ENCODE results near the gene IMP4. TPM values are rescaled to one million over a fixed set of nuclear protein-coding genes. Genes with fewer than 3 reads are reported as not detected.

IMP4 gene
- total RNA-seq, 4 donors from 2014 or later = 69.2 to 112 (median 91.2) TPM

GRCh38 chr2:130344578-130344977 is 1.9 kb downstream of the IMP4 start:
- WGBS, 2 donors = 90 to 100% methylated on average over 1 to 2 of the region's 4 CpGs
- peaks cover 18 to 67% (median 34%) of the 10 kb centered on the region in 3 donors for H3K36me3 ChIP-seq
- no peak overlapping the region for H3K4me3 ChIP-seq
- intact Hi-C loops (cut with DNase I) = loop anchor here (5.0 kb wide), 1 partner anchor 162 kb away; the partner anchor contains the start of genes MZT2B and SMPD4
- DNase-seq = no peak
- TF ChIP-seq POLR2A (IDR thresholded peaks at IDR 0.05) (no peak), CTCF (IDR thresholded peaks at IDR 0.05) (no peak)
- H3K9me3 ChIP-seq = no peaks in the 10 kb centered on the region
- no peaks in the 10 kb centered on the region for H3K27me3 ChIP-seq
- H3K4me1 ChIP-seq = peaks cover 20 to 36% (median 21%) of the 10 kb centered on the region in 3 donors
- no peak overlapping the region for H3K27ac ChIP-seq

GRCh38 chr2:130345091-130345490 is 2.4 kb downstream of the IMP4 start:
- intact Hi-C loops (cut with DNase I) = no loop called here
- no peak overlapping the region for H3K4me3 ChIP-seq

DNA sequence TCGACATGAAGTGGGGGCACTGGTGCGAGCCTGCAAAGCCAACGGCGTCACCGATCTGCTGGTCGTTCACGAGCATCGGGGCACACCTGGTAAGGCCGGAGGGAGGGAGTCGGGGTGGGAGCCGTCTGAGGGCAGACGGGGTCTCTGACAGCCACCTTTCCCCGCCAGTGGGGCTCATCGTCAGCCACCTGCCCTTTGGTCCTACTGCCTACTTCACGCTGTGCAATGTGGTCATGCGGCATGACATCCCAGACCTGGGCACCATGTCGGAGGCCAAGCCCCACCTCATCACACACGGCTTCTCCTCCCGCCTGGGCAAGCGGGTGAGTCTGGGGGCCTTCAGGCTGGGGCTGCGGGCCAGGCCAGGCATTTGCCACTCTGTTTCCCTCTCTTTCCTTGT is 2.9 kb downstream of the IMP4 start:
- DNase-seq = no peak
- Histone ChIP-seq H3K4me3 (no peak overlapping the region), H3K9me3 (no peaks in the 10 kb centered on the region), H3K27me3 (no peaks in the 10 kb centered on the region), H3K4me1 (peaks cover 20 to 28% (median 21%) of the 10 kb centered on the region in 3 donors), H3K27ac (no peak overlapping the region), H3K36me3 (peaks cover 18 to 57% (median 34%) of the 10 kb centered on the region in 3 donors)
- intact Hi-C loops (cut with DNase I) = no loop called here
- TF ChIP-seq POLR2A (IDR thresholded peaks at IDR 0.05) (no peak), CTCF (IDR thresholded peaks at IDR 0.05) (no peak)
- 95 to 96% methylated on average over 9 to 20 of the region's 21 CpGs for WGBS, 2 donors

More at GRCh38 chr2:130345091-130345490, 2.4 kb downstream of the IMP4 start:
- Histone ChIP-seq H3K27ac (no peak overlapping the region), H3K9me3 (no peaks in the 10 kb centered on the region), H3K36me3 (peaks cover 18 to 62% (median 34%) of the 10 kb centered on the region in 3 donors), H3K4me1 (peaks cover 20 to 33% (median 21%) of the 10 kb centered on the region in 3 donors), H3K27me3 (no peaks in the 10 kb centered on the region)
- 97% methylated on average over 6 to 9 of the region's 13 CpGs for WGBS, 2 donors
- TF ChIP-seq POLR2A (IDR thresholded peaks at IDR 0.05) = no peak
- no peak for TF ChIP-seq CTCF (IDR thresholded peaks at IDR 0.05)
- no peak for DNase-seq

DNA sequence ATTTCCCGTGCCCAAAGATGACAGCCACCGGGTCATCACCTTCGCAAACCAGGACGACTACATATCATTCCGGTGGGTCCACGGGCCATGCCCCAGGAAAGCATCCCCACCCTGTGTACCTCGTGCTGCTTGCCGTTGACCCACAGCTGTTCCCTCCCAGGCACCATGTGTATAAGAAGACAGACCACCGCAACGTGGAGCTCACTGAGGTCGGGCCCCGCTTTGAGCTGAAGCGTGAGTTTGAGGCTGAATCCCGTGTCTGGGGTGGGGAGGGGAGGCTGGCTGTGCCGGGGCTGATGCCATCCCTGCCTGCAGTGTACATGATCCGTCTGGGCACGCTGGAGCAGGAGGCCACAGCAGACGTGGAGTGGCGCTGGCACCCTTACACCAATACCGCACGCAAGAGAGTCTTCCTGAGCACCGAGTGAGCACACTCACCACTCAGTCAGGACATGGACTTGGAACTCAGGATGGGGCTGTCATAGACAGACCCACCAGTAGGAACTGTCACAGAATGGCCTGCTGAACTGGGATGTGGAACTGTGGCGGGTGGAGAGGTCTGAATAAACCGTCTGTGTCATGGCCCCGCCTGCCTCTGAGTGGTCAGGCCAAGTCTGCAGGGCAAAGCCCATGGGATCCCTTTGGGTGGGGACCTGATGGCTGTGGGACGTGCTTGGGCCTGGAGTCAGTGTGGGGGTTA is 3.5 kb downstream of the IMP4 start:
- Histone ChIP-seq H3K4me3 (no peak overlapping the region), H3K27me3 (no peaks in the 10 kb centered on the region), H3K27ac (no peak overlapping the region), H3K36me3 (peaks cover 18 to 53% (median 34%) of the 10 kb centered on the region in 3 donors), H3K9me3 (no peaks in the 10 kb centered on the region), H3K4me1 (peaks cover 15 to 22% (median 16%) of the 10 kb centered on the region in 3 donors)
- no peak for TF ChIP-seq POLR2A (IDR thresholded peaks at IDR 0.05)
- no peak for TF ChIP-seq CTCF (IDR thresholded peaks at IDR 0.05)
- WGBS, 2 donors = 85 to 88% methylated on average over 11 to 12 of the region's 26 CpGs
- intact Hi-C loops (cut with DNase I) = no loop called here
- no peak for DNase-seq

- peaks cover 11 to 17% (median 12%) of the 10 kb centered on the region in 3 donors for H3K4me1 ChIP-seq
- no peaks in the 10 kb centered on the region for H3K9me3 ChIP-seq
- no peaks in the 10 kb centered on the region for H3K27me3 ChIP-seq
- intact Hi-C loops (cut with DNase I) = no loop called here
- peaks cover 18 to 53% (median 34%) of the 10 kb centered on the region in 3 donors for H3K36me3 ChIP-seq
- no peak for TF ChIP-seq POLR2A (IDR thresholded peaks at IDR 0.05)
- TF ChIP-seq CTCF (IDR thresholded peaks at IDR 0.05) = no peak
- no peak overlapping the region for H3K27ac ChIP-seq
- no peak for DNase-seq
- 86 to 88% methylated on average over 4 of the region's 4 CpGs for WGBS, 2 donors
- H3K4me3 ChIP-seq = no peak overlapping the region
Measured at GRCh38 chr2:130346741-130347066, 4.0 kb downstream of the IMP4 start.
